Vein endothelial cell (primary cell): Measurements from ENCODE around the gene STIL. TPM values are rescaled to one million over a fixed set of nuclear protein-coding genes. Genes with fewer than 3 reads are reported as not detected.

ENCODE experiments used
- total RNA-seq: library from RNA; depleted of rRNA; stranded (reverse); fragments of >200 nt; gene quantifications from 2 replicates; pipeline ENCODE4 v1.2.3, GENCODE V29; 2012

The STIL gene
- 9.5 and 22.9 TPM in 2 replicates for total RNA-seq

DNA sequence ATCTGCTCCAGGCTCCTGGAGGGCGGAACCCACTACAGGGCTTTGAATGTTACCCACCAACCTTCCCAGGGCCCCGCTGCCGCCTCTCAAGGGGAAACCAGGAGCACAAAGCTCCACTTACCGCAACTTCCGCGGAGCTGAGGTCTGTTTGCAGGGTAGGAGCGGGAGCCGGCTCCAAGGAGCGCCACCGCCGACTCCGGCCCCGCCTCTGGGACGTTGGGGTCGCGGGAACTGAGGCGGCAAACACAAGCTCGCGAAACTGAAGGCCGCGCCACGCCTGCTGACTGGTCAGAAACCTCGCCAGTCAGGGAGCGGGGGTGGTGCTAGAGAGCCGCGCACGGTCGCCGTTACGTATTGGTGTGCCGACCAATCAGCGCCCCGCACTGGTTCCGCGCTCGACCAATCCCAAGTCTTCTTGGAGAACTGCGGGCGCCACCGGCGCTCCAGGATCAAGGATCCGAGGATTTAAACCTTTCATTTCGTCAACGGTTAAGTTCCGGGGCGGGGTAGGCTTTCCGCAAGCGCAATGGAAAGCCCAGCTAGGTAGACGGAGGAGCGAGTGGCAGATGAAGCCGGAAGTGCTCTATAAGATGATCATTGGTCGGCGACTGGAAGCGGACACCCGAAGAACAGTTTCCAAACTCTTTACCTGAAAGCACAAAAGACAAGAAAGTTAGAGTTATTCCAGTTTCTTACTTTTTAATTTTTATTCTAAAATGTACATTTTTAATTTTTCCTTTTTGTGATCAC lies at the start of gene STIL:
Gene STIL, minus strand, starts transcription at position 233 of the 750 bp plus-strand sequence. CDS start 3,828 bp downstream, outside the sequence.

DNA sequence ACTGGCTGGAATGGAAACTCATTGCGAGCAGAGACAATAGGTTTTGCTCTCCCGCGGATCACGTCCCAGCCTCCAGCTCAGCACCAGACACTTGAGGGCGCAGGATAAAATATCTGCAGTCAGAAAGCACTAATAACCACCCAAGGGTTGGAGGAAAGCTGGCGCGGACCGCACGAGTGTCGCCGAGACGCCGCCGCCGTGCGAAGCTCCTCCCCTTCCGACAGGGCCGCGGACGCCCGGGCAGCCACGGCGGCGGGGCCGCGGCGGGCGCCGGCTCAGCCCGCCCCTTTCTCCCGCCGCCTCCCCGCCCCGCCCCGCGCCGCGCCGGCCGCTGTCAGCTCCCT lies 19.6 kb upstream of the STIL start, which contains the start of gene CMPK1:
Gene CMPK1, plus strand, starts transcription at position 213 of the 344 bp plus-strand sequence. CDS start 156 bp downstream, outside the sequence.

DNA sequence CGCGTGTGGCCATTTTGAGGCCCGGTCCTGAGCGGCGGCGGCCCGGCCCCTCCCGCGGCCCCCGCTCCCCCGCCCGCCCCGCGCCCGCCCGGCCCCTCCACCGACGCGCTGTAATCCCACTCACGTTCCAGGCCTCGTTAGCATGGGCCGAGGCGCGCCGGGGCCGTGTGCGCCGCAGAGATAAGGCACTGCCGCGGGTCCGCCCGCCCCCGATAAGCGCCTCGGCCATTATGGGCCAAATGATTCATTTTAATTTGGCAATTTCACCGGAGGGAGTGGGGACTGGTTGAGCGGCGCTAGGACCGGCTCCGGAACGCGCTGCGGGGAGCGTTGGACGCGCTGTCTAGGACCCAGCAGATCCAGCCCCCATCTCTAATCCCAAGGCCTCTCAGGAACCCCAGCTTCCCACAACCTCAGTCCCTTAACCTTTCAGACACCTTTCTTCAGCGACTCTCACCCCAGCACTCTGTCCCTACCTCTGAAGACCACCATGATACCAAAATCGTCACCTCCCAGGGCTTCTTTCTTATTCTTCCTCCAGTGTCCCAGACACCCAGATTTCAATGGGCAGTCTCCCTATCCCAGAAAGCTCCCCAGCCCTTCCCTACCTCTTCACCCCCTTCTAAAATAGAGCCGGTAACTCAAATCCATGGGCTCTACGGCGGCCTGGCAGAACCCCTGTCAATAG lies 81.6 kb downstream of the STIL start, which contains the start of gene TAL1:
Gene TAL1, minus strand, starts transcription at position 39 of the 688 bp plus-strand sequence. CDS start 6,337 bp downstream, outside the sequence.

Other genes with a start within 250 kb of the STIL start
- gene CYP4Z1, start 246.9 kb downstream of the STIL start, total RNA-seq = not detected in 2 replicates
- not detected in 2 replicates for gene CYP4A22, start 176.7 kb downstream of the STIL start, total RNA-seq
- 0.65 TPM in 1 of 2 replicates, not detected in the other for gene PDZK1IP1, start 124.1 kb downstream of the STIL start, total RNA-seq
- 45.1 and 48.3 TPM in 2 replicates for gene TAL1, start 81.9 kb downstream of the STIL start, total RNA-seq
- 87.5 and 109 TPM in 2 replicates for gene CMPK1, start 19.6 kb upstream of the STIL start, total RNA-seq
- not detected in 2 replicates for gene FOXE3, start 102.1 kb upstream of the STIL start, total RNA-seq
- gene FOXD2, start 123.9 kb upstream of the STIL start, total RNA-seq = 0.10 and 0.33 TPM in 2 replicates